Naive B cell (primary cell): ENCODE measurements around the gene SYNGR4. TPM values are rescaled to one million over a fixed set of nuclear protein-coding genes. Genes with fewer than 3 reads are reported as not detected.

Source experiments
- ATAC-seq, 2 donors: fragments of 150-1000 bp; cut with Tn5 transposase; 2 replicates each; pipeline ENCODE4 v1.10.0; 2021; ENCODE audit warnings: low read depth in 2 of 2, mild to moderate bottlenecking in 2 of 2, moderate library complexity in 2 of 2
- DNase-seq: peaks from one replicate; pipeline ENCODE4 v3.0.0; 2022
- H3K27ac Mint-ChIP-seq, 6 donors: one replicate each; pipeline ENCODE4 v1.8.0; 2020 to 2022; ENCODE audit warnings: mild to moderate bottlenecking in 6 of 6, mixed read lengths in 6 of 6, moderate library complexity in 5 of 6, inconsistent platforms in 2 of 6
- H3K27me3 Mint-ChIP-seq, 3 donors: one replicate each; pipeline ENCODE4 v1.8.0; 2021 to 2022; ENCODE audit warnings: mixed read lengths in 3 of 3, mild to moderate bottlenecking in 1 of 3
- H3K36me3 Mint-ChIP-seq, 2 donors: one replicate each; pipeline ENCODE4 v1.8.0; 2020 to 2022; ENCODE audit warnings: mixed read lengths in 2 of 2, inconsistent platforms in 1 of 2, mild to moderate bottlenecking in 1 of 2
- H3K4me1 Mint-ChIP-seq, 3 donors: one replicate each; pipeline ENCODE4 v1.8.0; 2020 to 2022; ENCODE audit warnings: mixed read lengths in 3 of 3, inconsistent platforms in 1 of 3, mild to moderate bottlenecking in 1 of 3, moderate library complexity in 1 of 3
- H3K4me3 Mint-ChIP-seq, 8 donors: one replicate each; pipeline ENCODE4 v1.8.0; 2020 to 2022; ENCODE audit warnings: mild to moderate bottlenecking in 8 of 8, mixed read lengths in 8 of 8, moderate library complexity in 8 of 8, inconsistent platforms in 2 of 8
- H3K9me3 Mint-ChIP-seq, 7 donors: one replicate each; pipeline ENCODE4 v1.8.0; 2020 to 2022; ENCODE audit warnings: mixed read lengths in 7 of 7, mild to moderate bottlenecking in 5 of 7, inconsistent platforms in 2 of 7, moderate library complexity in 1 of 7
- polyA plus RNA-seq, 6 donors: library from polyadenylated mRNA; unstranded; fragments of 300-500 nt; fragmentation: Illumina TruSeq; gene quantifications; one replicate each; pipeline ENCODE4 v1.2.3, GENCODE V29; 2021; ENCODE audit warnings: low read depth in 6 of 6

Gene SYNGR4
- polyA plus RNA-seq, 6 donors from 2014 or later, result not detected

- H3K9me3 Mint-ChIP-seq, result no peaks in the 10 kb centered on the region
- H3K27me3 Mint-ChIP-seq, result no peaks in the 10 kb centered on the region
- H3K4me3 Mint-ChIP-seq, result no peak overlapping the region
- DNase-seq, result no peak
- H3K36me3 Mint-ChIP-seq, result peaks cover 5 to 8% of the 10 kb centered on the region in 2 donors
- no peak for ATAC-seq
- H3K27ac Mint-ChIP-seq, result peak overlapping the region in 1 of 6 donors; percentile 35
- peaks cover 3 to 13% (median 10%) of the 10 kb centered on the region in 3 donors for H3K4me1 Mint-ChIP-seq
Observed at GRCh38 chr19:48348045-48348444, 16.1 kb upstream of the SYNGR4 start.

GRCh38 chr19:48348737-48349136 lies 15.4 kb upstream of the SYNGR4 start:
- Mint-ChIP-seq H3K27me3 (no peaks in the 10 kb centered on the region), H3K27ac (no peak overlapping the region), H3K9me3 (no peaks in the 10 kb centered on the region), H3K4me1 (peaks cover 3 to 13% (median 10%) of the 10 kb centered on the region in 3 donors), H3K36me3 (peaks cover 5 to 8% of the 10 kb centered on the region in 2 donors), H3K4me3 (no peak overlapping the region)
- no peak for ATAC-seq
- DNase-seq, result no peak

- Mint-ChIP-seq H3K27ac (no peak overlapping the region), H3K9me3 (no peaks in the 10 kb centered on the region), H3K36me3 (peaks cover 5 to 8% of the 10 kb centered on the region in 2 donors), H3K4me3 (no peak overlapping the region), H3K4me1 (peaks cover 3 to 13% (median 10%) of the 10 kb centered on the region in 3 donors), H3K27me3 (no peaks in the 10 kb centered on the region)
- no peak for ATAC-seq
- DNase-seq, result no peak
Observed at GRCh38 chr19:48350856-48351255, 13.3 kb upstream of the SYNGR4 start.

GRCh38 chr19:48351341-48351752 lies 12.8 kb upstream of the SYNGR4 start:
- DNase-seq (peak; percentile 59), ATAC-seq (peak; percentile 81 to 92)
- Mint-ChIP-seq H3K9me3 (no peaks in the 10 kb centered on the region), H3K4me3 (no peak overlapping the region), H3K4me1 (peaks cover 3 to 13% (median 10%) of the 10 kb centered on the region in 3 donors), H3K27ac (peak overlapping the region in 2 of 6 donors; percentile 11 to 20), H3K27me3 (no peaks in the 10 kb centered on the region), H3K36me3 (peaks cover 5 to 8% of the 10 kb centered on the region in 2 donors)

GRCh38 chr19:48353677-48354076 lies 10.5 kb upstream of the SYNGR4 start:
- H3K27ac Mint-ChIP-seq, result peak overlapping the region in 1 of 6 donors; percentile 47
- peaks cover 5 to 13% (median 10%) of the 10 kb centered on the region in 3 donors for H3K4me1 Mint-ChIP-seq
- no peak overlapping the region for H3K4me3 Mint-ChIP-seq
- ATAC-seq (no peak), DNase-seq (no peak)
- H3K9me3 Mint-ChIP-seq, result no peaks in the 10 kb centered on the region
- H3K27me3 Mint-ChIP-seq, result no peaks in the 10 kb centered on the region
- peaks cover 4 to 6% of the 10 kb centered on the region in 2 donors for H3K36me3 Mint-ChIP-seq

- Mint-ChIP-seq H3K4me3 (no peak overlapping the region), H3K27me3 (no peaks in the 10 kb centered on the region), H3K4me1 (peaks cover 5 to 13% (median 10%) of the 10 kb centered on the region in 3 donors), H3K9me3 (no peaks in the 10 kb centered on the region), H3K27ac (no peak overlapping the region), H3K36me3 (peaks cover 4 to 13% of the 10 kb centered on the region in 2 donors)
- DNase-seq (no peak), ATAC-seq (no peak)
Observed at GRCh38 chr19:48354332-48354992, 9.7 kb upstream of the SYNGR4 start.

GRCh38 chr19:48355365-48355954 lies 8.7 kb upstream of the SYNGR4 start:
- Mint-ChIP-seq H3K36me3 (peaks cover 4 to 17% of the 10 kb centered on the region in 2 donors), H3K27ac (no peak overlapping the region), H3K27me3 (no peaks in the 10 kb centered on the region), H3K4me3 (no peak overlapping the region), H3K9me3 (no peaks in the 10 kb centered on the region), H3K4me1 (peaks cover 5 to 13% (median 10%) of the 10 kb centered on the region in 3 donors)
- no peak for ATAC-seq
- DNase-seq, result no peak

- H3K36me3 Mint-ChIP-seq, result peaks cover 4 to 17% of the 10 kb centered on the region in 2 donors
- H3K9me3 Mint-ChIP-seq, result no peaks in the 10 kb centered on the region
- no peaks in the 10 kb centered on the region for H3K27me3 Mint-ChIP-seq
- DNase-seq (no peak), ATAC-seq (no peak)
- H3K4me3 Mint-ChIP-seq, result no peak overlapping the region
- H3K27ac Mint-ChIP-seq, result no peak overlapping the region
- peaks cover 8 to 14% (median 13%) of the 10 kb centered on the region in 3 donors for H3K4me1 Mint-ChIP-seq
Observed at GRCh38 chr19:48359123-48359522, 5.0 kb upstream of the SYNGR4 start.

GRCh38 chr19:48361912-48362311 lies 2.3 kb upstream of the SYNGR4 start:
- ATAC-seq (no peak), DNase-seq (no peak)
- H3K4me1 Mint-ChIP-seq, result peaks cover 16 to 21% (median 19%) of the 10 kb centered on the region in 3 donors
- H3K4me3 Mint-ChIP-seq, result peak overlapping the region in 3 of 8 donors; percentile 69 to 77 (median 76)
- H3K27me3 Mint-ChIP-seq, result no peaks in the 10 kb centered on the region
- peak overlapping the region in 1 of 6 donors; percentile 44 for H3K27ac Mint-ChIP-seq
- no peaks in the 10 kb centered on the region for H3K9me3 Mint-ChIP-seq
- peaks cover 4 to 17% of the 10 kb centered on the region in 2 donors for H3K36me3 Mint-ChIP-seq

GRCh38 chr19:48362716-48363499 lies 1.3 kb upstream of the SYNGR4 start:
- no peaks in the 10 kb centered on the region for H3K27me3 Mint-ChIP-seq
- peak overlapping the region; percentile 79 to 96 (median 92) for H3K4me3 Mint-ChIP-seq
- peaks cover 4 to 17% of the 10 kb centered on the region in 2 donors for H3K36me3 Mint-ChIP-seq
- no peaks in the 10 kb centered on the region for H3K9me3 Mint-ChIP-seq
- H3K27ac Mint-ChIP-seq, result peak overlapping the region; percentile 60 to 98 (median 87)
- peaks cover 16 to 21% (median 19%) of the 10 kb centered on the region in 3 donors for H3K4me1 Mint-ChIP-seq
- ATAC-seq (peak; percentile 52 to 53), DNase-seq (peak; percentile 80)

GRCh38 chr19:48363500-48363809 lies 712 bp upstream of the SYNGR4 start:
- ATAC-seq (no peak), DNase-seq (no peak)
- no peaks in the 10 kb centered on the region for H3K9me3 Mint-ChIP-seq
- H3K36me3 Mint-ChIP-seq, result peaks cover 3 to 13% of the 10 kb centered on the region in 2 donors
- H3K27me3 Mint-ChIP-seq, result no peaks in the 10 kb centered on the region
- peak overlapping the region; percentile 80 to 98 (median 95) for H3K27ac Mint-ChIP-seq
- H3K4me1 Mint-ChIP-seq, result peaks cover 16 to 19% (median 17%) of the 10 kb centered on the region in 3 donors
- peak overlapping the region; percentile 79 to 96 (median 92) for H3K4me3 Mint-ChIP-seq

GRCh38 chr19:48364598-48365348 lies 606 bp downstream of the SYNGR4 start:
- peak overlapping the region; percentile 80 to 98 (median 95) for H3K27ac Mint-ChIP-seq
- peaks cover 0 to 1% of the 10 kb centered on the region in 2 donors for H3K36me3 Mint-ChIP-seq
- no peaks in the 10 kb centered on the region for H3K27me3 Mint-ChIP-seq
- peaks cover 15 to 19% (median 16%) of the 10 kb centered on the region in 3 donors for H3K4me1 Mint-ChIP-seq
- H3K9me3 Mint-ChIP-seq, result no peaks in the 10 kb centered on the region
- DNase-seq, result no peak
- ATAC-seq, result no peak
- H3K4me3 Mint-ChIP-seq, result peak overlapping the region; percentile 79 to 96 (median 92)

GRCh38 chr19:48365602-48366001 lies 1.4 kb downstream of the SYNGR4 start:
- DNase-seq (no peak), ATAC-seq (no peak)
- no peaks in the 10 kb centered on the region for H3K27me3 Mint-ChIP-seq
- H3K36me3 Mint-ChIP-seq, result no peaks in the 10 kb centered on the region
- peak overlapping the region in 1 of 6 donors; percentile 24 for H3K27ac Mint-ChIP-seq
- no peaks in the 10 kb centered on the region for H3K9me3 Mint-ChIP-seq
- peaks cover 15 to 19% (median 16%) of the 10 kb centered on the region in 3 donors for H3K4me1 Mint-ChIP-seq
- H3K4me3 Mint-ChIP-seq, result peak overlapping the region in 2 of 8 donors; percentile 38 to 80
